Dendritic cell treated with granulocyte-macrophage colony-stimulating factor and Interleukin-4, amounts not matched to agents 40 ng/mL and 50 ng/mL, for 4 days (primary cell): ENCODE results near the gene BCL2L13.
"Not testable (repeated sequence)": the region's sequence is repeated elsewhere in the genome, so short reads cannot be mapped to it uniquely, and the experiment has no call there.

ENCODE experiments used
- H3K27ac Mint-ChIP-seq: one replicate; pipeline ENCODE4 v1.8.0; 2022; ENCODE audit warnings: mild to moderate bottlenecking, mixed read lengths
- H3K27me3 Mint-ChIP-seq: one replicate; pipeline ENCODE4 v1.8.0; 2022; ENCODE audit warnings: mild to moderate bottlenecking, mixed read lengths
- H3K36me3 Mint-ChIP-seq: one replicate; pipeline ENCODE4 v1.8.0; 2022; ENCODE audit warnings: low read depth, mixed read lengths
- H3K4me1 Mint-ChIP-seq: one replicate; pipeline ENCODE4 v1.8.0; 2022; ENCODE audit warnings: low read depth, mixed read lengths
- H3K4me3 Mint-ChIP-seq: one replicate; pipeline ENCODE4 v1.8.0; 2022; ENCODE audit warnings: mild to moderate bottlenecking, moderate library complexity, mixed read lengths
- H3K9me3 Mint-ChIP-seq: one replicate; pipeline ENCODE4 v1.8.0; 2022; ENCODE audit warnings: mixed read lengths
- intact Hi-C: fragments of 100-400 bp; cut with micrococcal nuclease; formaldehyde crosslinking; loops from one replicate; pipeline ENCODE4 v1.15.0; 2022

BCL2L13 gene

DNA sequence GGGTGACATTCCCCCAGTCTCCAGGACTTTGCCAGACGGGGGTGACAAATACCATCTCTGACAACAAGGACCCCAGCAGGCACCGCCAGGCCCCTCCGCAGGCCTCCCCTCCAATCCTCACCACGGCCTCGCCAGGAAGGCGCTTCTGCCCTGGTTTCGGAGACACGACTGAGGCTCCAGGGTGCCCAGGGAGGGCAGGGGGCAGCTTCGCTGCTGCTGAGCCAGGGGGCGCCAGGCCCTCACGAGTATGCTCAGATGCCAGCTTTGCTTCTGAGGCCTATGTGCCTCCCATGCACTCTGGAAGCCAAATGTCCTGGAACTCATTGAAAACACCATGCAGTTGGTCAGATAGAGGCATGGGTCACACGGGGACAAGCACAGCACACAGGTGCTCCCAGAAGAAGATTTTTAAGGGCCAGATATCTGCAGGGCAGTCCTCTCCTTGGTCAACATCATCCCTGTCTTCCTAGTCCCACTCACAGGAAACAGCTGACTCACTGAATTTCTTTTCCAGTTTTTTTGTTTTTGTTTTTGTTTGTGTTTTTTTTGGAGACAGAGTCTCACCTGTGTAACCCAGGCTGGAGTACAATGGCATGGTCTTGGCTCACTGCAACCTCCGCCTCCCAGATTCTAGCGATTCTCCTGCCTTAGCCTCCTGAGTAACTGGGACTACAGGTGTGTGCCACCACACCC is 115.8 kb downstream of the BCL2L13 start:
- Mint-ChIP-seq H3K27me3 (no peaks in the 10 kb centered on the region), H3K4me1 (peaks cover 75% of the 10 kb centered on the region), H3K9me3 (no peaks in the 10 kb centered on the region), H3K4me3 (peak overlapping the region; percentile 27), H3K27ac (peak overlapping the region; percentile 78), H3K36me3 (peaks cover 68% of the 10 kb centered on the region)
- intact Hi-C loops = no loop called here

- H3K36me3 Mint-ChIP-seq = peaks cover 32% of the 10 kb centered on the region
- peaks cover 76% of the 10 kb centered on the region for H3K4me1 Mint-ChIP-seq
- peak overlapping the region; percentile 59 for H3K4me3 Mint-ChIP-seq
- H3K9me3 Mint-ChIP-seq = no peaks in the 10 kb centered on the region
- H3K27me3 Mint-ChIP-seq = no peaks in the 10 kb centered on the region
- intact Hi-C loops = loop anchor here (2.0 kb wide), 1 partner anchor 20 kb away; no protein-coding TSS in a partner anchor
- peak overlapping the region; percentile 85 for H3K27ac Mint-ChIP-seq
These were observed 122.6 kb downstream of the BCL2L13 start for GRCh38 chr22:17761138-17761488.

- Mint-ChIP-seq H3K4me1 (peaks cover 70% of the 10 kb centered on the region), H3K27ac (peak overlapping the region; percentile 28), H3K36me3 (peaks cover 28% of the 10 kb centered on the region)
- H3K9me3 Mint-ChIP-seq, H3K27me3 Mint-ChIP-seq, H3K4me3 Mint-ChIP-seq, intact Hi-C loops: not testable (repeated sequence)
These were observed 124.9 kb downstream of the BCL2L13 start for GRCh38 chr22:17763442-17763841.

- Mint-ChIP-seq H3K27me3 (no peaks in the 10 kb centered on the region), H3K36me3 (peaks cover 26% of the 10 kb centered on the region), H3K4me3 (no peak overlapping the region), H3K4me1 (peaks cover 69% of the 10 kb centered on the region), H3K9me3 (no peaks in the 10 kb centered on the region), H3K27ac (peak overlapping the region; percentile 28)
- intact Hi-C loops = no loop called here
These were observed 125.5 kb downstream of the BCL2L13 start for GRCh38 chr22:17764036-17764435.

GRCh38 chr22:17764852-17765251 is 126.3 kb downstream of the BCL2L13 start:
- H3K9me3 Mint-ChIP-seq, intact Hi-C loops, H3K27me3 Mint-ChIP-seq, H3K4me3 Mint-ChIP-seq: not testable (repeated sequence)
- Mint-ChIP-seq H3K4me1 (peaks cover 77% of the 10 kb centered on the region), H3K36me3 (peaks cover 33% of the 10 kb centered on the region), H3K27ac (peak overlapping the region; percentile 28)

DNA sequence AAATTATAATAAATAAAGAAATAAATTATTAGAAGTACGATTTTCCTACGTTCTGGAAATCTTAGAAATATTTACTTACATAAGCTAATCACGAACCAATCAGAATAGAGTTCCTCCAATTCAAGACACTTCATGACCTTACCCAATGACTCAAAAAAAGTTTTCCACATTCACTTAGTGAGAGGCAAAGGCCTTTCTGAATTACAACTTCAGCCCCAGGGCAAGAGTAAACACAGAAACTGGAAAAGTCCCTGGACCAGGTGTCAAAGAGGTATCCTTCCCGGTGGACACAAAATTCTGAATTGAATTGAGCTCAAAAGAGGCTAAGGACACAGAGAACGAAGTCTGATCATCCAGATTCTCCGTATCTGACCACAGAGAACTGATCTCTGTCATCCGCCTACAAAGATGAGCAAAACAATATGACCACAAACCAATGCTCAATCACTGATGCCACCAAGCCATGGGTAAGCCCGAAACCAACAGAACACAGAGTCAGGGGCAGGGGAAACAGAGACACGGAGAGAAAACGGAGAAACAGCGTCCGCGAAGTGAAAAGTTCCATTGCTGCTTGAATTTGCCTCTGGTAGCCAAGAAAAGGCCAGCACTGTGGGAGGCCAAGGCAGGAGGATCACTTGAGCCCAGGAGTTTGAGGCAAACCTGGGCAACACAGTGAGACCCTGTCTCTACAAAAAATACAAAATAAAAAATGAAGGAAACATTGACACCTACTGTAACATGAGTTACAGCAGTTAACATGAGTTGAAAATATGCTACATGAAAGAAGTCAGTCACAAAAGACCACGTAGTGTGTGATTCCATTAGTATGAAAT is 128.9 kb downstream of the BCL2L13 start:
- intact Hi-C loops = no loop called here
- H3K4me3 Mint-ChIP-seq = peak overlapping the region; percentile 48
- H3K4me1 Mint-ChIP-seq = peaks cover 80% of the 10 kb centered on the region
- H3K36me3 Mint-ChIP-seq = peaks cover 59% of the 10 kb centered on the region
- no peaks in the 10 kb centered on the region for H3K9me3 Mint-ChIP-seq
- peak overlapping the region; percentile 100 for H3K27ac Mint-ChIP-seq
- no peaks in the 10 kb centered on the region for H3K27me3 Mint-ChIP-seq

DNA sequence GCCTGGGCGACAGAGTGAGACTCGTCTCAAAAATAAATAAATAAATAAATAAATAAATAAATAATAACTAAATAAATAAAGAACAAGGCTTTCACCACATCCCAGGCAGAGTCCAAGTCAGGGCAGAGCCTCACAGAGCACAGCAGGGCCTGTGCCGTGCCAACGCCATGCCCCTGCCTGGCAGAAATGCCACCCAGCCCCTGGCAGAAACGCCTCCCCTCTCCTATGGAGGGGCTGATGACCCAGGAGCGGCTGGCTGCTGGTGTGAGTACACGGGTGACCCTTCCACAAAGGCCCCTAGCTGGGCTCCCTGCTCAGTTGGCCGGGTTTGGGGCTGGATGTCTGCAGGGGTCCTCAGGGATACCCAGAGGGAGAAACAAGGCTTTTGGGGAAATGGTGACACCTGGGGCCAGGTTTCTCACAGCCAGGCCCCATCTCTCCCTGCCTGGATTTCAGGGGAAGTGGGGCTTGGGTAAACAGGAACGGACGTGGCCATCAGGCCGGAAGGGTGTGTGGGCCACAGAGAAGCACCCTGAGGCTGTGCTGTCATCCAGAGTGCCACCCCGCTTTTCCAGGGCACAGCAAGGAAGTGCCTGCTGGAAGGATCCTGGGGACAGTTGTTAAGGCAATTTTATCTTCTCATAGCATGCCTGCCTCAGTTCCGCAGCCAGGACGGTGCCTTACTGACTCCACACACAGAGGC is 130.6 kb downstream of the BCL2L13 start:
- Mint-ChIP-seq H3K4me3 (peak overlapping the region; percentile 68), H3K4me1 (peaks cover 77% of the 10 kb centered on the region)

DNA sequence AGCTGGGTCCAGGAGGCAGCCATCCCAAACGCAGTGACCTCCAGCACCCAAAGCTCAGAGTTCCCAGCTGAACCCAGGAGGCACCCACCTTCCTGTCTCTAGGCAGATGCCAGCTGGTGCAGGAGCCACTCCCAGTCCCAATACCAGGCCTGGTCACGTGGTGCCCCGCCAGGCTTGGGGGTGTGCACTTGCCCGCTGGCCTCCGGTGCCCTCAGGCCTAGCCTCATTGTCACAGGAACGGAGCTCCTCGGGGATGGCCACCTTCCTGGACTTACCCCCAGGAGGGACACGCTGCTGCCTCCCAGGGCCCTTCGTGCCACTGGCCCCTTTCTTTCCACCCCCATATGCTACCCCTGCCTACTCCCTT is 131.1 kb downstream of the BCL2L13 start:
- intact Hi-C loops = no loop called here
- peak overlapping the region; percentile 68 for H3K4me3 Mint-ChIP-seq
- peaks cover 63% of the 10 kb centered on the region for H3K36me3 Mint-ChIP-seq

More for the DNA sequence above, 130.6 kb downstream of the BCL2L13 start:
- no peaks in the 10 kb centered on the region for H3K27me3 Mint-ChIP-seq
- intact Hi-C loops = no loop called here
- H3K9me3 Mint-ChIP-seq = no peaks in the 10 kb centered on the region
- peaks cover 68% of the 10 kb centered on the region for H3K36me3 Mint-ChIP-seq
- H3K27ac Mint-ChIP-seq = peak overlapping the region; percentile 100

DNA sequence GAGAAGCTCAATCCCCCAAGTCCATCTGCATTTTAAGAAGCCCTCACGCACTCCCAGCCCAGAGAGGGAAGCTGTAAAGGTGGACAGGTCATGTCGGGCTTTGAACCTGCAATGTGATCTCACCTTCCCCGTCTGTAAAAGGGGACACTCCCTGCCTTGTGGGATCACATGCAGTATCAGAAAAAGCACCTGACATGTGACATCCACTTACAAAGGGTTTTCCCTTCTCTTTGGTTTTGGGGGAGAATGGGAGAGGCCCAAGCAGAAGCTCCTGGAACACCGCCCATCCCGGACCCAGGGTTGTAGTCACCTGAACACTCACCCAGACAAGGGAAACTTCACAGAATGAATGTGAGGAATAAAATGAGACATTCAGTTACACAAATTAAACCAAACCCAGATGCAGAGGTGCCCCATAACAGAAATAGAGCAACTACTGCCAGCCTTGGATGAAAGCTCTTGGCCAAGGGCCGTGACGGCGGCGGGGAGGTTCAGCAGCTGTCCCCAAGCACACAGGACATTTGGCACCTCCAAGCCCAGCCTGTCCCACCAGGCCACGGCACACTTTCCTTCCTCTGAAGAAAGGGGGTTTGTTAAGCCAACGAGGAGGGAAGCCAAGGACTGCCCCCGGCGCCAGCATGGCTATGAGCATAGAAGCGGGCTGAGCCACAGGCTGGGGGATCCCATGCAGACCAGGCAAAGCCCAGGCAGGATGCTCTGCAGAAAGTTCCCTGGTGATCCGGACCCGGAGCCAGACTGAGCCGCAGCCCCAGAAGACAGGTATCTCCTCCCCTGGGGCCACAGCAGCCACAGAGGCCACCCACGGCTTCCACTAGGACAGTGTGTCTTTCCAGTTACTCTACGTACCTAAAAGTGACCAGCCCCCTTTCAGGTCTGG is 131.9 kb downstream of the BCL2L13 start:
- Mint-ChIP-seq H3K4me3 (peak overlapping the region; percentile 96), H3K27me3 (no peaks in the 10 kb centered on the region), H3K36me3 (peaks cover 60% of the 10 kb centered on the region), H3K9me3 (no peaks in the 10 kb centered on the region), H3K27ac (peak overlapping the region; percentile 100), H3K4me1 (peaks cover 74% of the 10 kb centered on the region)
- intact Hi-C loops = no loop called here

More for the DNA sequence above, 131.1 kb downstream of the BCL2L13 start:
- Mint-ChIP-seq H3K27me3 (no peaks in the 10 kb centered on the region), H3K27ac (peak overlapping the region; percentile 100), H3K9me3 (no peaks in the 10 kb centered on the region), H3K4me1 (peaks cover 74% of the 10 kb centered on the region)

DNA sequence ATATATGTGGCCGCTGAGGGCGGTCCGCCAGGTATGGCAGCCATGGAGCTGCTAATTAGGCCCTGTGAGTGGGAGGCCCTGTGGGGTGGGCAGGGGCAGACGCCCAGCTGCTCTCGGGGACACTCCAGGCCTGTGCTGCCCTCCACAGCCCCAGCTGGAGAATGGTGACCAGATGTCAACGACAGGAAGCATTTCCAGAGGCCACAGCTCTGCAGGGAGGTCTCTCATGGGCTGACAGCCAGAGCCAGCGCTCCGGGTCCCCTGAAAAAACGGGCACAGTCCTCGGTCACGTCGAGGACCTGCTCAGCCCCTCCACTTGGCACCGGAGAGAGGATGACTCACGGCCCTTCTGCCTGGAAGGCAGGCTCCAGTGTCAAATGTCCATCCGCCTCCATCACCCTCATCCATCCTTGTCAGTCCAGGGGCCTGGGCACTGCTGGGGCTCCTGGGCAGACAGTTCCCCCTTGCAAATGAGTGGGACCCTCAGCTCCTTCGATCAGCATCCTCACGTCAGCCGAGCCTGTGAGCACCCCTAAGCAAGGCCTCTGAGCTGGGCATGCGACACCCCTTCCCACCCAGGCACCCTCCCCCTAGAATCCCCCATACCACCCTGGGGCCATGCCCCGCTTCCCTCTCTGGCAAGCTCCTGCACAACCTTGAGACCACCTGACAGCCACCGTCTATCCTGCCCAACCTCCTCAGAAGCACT is 133.8 kb downstream of the BCL2L13 start:
- H3K27me3 Mint-ChIP-seq = no peaks in the 10 kb centered on the region
- peak overlapping the region; percentile 100 for H3K27ac Mint-ChIP-seq
- peaks cover 61% of the 10 kb centered on the region for H3K36me3 Mint-ChIP-seq
- no peaks in the 10 kb centered on the region for H3K9me3 Mint-ChIP-seq
- peaks cover 78% of the 10 kb centered on the region for H3K4me1 Mint-ChIP-seq
- intact Hi-C loops = no loop called here
- H3K4me3 Mint-ChIP-seq = peak overlapping the region; percentile 96

GRCh38 chr22:17772958-17773605 is 134.5 kb downstream of the BCL2L13 start:
- intact Hi-C loops = no loop called here
- H3K9me3 Mint-ChIP-seq = no peaks in the 10 kb centered on the region
- H3K36me3 Mint-ChIP-seq = peaks cover 59% of the 10 kb centered on the region
- peaks cover 78% of the 10 kb centered on the region for H3K4me1 Mint-ChIP-seq
- peak overlapping the region; percentile 96 for H3K4me3 Mint-ChIP-seq
- peak overlapping the region; percentile 100 for H3K27ac Mint-ChIP-seq
- H3K27me3 Mint-ChIP-seq = no peaks in the 10 kb centered on the region

DNA sequence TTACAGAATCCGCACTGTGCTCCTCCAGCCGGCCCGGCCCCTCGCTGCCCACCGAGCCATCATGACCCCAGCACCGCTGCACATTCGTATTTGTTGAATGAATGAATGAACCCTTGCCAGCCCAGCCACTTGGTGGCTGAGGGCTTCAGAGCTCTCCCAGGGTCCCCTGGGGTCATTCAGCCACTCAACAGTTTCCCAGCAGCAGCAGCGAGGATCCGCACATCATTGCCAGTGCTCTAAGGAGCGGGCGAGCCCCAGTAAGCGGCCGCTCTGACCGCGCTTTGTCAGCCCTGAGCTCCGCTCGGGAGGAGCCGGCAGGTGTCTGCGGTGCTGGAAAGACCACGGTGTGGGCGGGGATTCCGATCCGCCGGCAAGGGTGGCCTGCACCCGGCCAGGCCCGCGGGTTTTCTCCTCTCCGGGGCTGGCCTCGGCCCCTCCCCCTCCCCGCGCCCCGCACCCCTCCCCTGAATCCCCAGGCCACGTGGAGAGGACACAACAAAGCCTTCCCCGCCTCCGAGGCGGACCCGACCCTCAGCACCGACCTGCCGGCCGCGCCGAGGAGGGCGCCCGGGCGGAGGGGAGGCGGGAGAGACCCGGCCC is 135.1 kb downstream of the BCL2L13 start:
- Mint-ChIP-seq H3K9me3 (no peaks in the 10 kb centered on the region), H3K36me3 (peaks cover 54% of the 10 kb centered on the region), H3K4me1 (peaks cover 79% of the 10 kb centered on the region), H3K27me3 (no peaks in the 10 kb centered on the region), H3K27ac (peak overlapping the region; percentile 100), H3K4me3 (peak overlapping the region; percentile 96)
- intact Hi-C loops = no loop called here
